CMK (cell line): ENCODE results near the gene SMIM15.
"Not testable (repeated sequence)": the region's sequence is repeated elsewhere in the genome, so short reads cannot be mapped to it uniquely, and the experiment has no call there.

Experiments
- DNase-seq: peaks from one replicate; pipeline ENCODE4 v3.0.0-alpha.2; 2010; ENCODE audit warnings: low read depth

Gene SMIM15, protein sequence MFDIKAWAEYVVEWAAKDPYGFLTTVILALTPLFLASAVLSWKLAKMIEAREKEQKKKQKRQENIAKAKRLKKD

DNA sequence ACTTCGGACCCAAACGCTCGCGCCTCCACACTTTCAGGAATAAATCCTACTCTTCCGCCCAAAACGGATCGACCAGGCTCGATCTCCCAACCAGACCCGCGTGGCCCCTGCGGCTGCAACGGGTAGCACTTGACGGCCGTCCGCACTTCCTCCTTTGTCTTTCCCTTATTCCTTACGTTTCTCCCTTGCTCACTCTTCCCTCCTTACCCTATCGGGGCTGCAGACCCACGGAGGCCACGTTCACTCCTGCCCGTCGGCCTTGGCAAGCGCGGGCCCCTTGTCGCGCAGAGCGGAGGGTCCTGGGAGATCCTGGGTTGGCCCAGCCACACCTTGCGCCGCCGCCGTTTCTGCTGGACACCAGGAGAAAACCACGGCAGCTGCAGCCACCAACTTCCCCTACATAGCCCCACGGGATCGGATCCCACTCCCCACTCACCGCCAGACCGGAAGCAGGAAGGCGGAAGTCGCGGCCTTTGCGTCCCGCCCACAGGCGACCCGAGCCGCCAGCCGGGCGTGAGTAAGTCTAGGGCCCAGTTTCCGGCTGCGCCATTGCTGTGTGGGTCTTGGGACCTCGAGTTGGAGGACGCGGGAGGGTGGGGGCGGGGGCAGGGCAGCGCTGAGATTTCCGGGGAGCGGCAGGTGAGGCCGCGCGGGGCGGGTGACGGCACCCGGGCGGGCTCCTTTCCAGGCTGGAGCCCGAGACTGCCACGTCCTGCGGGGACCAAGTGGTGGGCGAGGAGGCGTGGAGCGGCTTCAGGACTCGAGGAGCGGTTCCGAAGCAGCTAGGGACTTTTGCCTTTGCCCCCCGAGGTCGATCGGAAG is at the start of gene SMIM15:
Gene SMIM15 (minus strand): TSS at position 459 of the 822 bp plus-strand sequence. CDS start 2,297 bp downstream, outside the sequence.
- peak; percentile 79 for DNase-seq

DNA sequence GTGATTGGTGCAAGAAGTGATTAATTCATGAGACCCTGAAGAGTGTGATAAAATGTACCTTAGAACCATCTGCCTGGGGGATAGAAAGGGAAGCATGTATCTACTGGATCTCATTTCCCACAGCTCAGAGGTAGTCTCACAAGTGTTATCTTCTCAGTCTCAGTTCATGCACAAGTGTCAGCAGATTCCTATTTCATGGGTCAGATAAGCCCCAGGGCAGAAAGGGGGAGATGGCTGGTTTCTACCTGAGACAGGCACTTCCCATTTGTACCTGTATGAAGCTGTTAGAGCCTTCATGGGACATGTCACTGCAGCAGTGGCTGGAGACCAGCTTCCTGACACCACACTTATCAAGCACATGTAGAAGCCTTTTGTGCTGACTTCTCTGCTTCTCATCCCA is 45.6 kb upstream of the SMIM15 start:
- DNase-seq: no peak

- no peak for DNase-seq
Measured at GRCh38 chr5:61205013-61205412, 42.7 kb upstream of the SMIM15 start.

DNA sequence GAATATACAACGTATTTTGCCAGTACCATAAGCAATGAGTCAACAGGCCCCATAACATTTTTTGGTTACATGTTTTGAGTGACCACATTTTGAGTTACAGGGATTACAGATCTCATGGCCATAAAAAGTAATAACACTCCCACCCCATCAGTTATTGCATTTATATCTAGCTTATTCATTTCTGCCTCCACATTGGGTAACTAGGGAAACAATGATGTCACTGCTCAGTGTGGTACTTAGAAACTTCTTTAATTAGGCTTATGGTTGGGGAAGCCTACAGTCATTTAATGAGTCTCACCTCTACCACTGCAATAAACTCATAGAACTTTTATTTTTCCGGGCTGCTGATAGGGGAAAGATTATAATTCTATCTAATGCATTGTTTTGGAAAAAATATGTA is 39.9 kb upstream of the SMIM15 start:
- DNase-seq: no peak

GRCh38 chr5:61200582-61201155 is 38.4 kb upstream of the SMIM15 start:
- no peak for DNase-seq

- DNase-seq: no peak
Measured at GRCh38 chr5:61198606-61199005, 36.3 kb upstream of the SMIM15 start.

- not testable (repeated sequence) for DNase-seq
Measured at GRCh38 chr5:61187826-61188225, 25.6 kb upstream of the SMIM15 start.

DNA sequence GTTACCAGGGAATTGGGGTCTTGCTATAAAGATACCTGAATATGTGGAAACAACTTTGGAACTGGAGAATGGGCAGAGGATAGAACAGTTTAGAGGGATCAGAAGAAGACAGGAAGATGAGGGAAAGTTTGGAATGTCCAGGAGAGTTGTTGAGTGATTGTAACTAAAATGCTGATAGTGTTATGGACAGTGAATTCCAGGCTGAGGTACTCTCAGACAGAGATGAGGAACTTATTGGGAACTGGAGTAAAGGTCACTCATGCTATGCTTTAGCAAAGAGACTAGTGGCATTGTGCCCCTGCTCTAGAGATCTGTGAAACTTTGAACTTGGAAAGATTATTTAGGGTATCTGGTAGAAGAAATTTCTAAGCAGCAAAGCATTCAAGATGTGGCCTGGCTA is 25.1 kb upstream of the SMIM15 start:
- DNase-seq: not testable (repeated sequence)

GRCh38 chr5:61186634-61187033 is 24.4 kb upstream of the SMIM15 start:
- no peak for DNase-seq

DNA sequence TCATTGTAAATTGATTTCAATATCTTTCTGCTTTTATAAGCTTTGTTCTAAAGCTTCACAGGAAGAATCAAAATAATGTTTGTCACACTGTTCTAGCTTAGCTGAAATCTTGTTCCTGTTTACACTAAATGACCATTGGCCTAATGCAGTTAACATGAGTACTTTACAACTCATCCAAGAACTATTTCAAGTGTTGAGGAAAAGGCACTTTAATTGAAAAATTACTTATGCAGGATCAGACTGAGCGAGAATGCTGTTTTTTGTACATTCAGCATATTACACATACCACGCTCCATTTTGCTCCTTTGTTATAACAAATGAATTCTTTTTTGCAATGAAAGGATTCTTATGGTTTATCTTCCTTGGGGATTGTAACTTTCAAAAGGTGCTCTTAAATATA is 22.4 kb upstream of the SMIM15 start:
- DNase-seq: no peak

DNA sequence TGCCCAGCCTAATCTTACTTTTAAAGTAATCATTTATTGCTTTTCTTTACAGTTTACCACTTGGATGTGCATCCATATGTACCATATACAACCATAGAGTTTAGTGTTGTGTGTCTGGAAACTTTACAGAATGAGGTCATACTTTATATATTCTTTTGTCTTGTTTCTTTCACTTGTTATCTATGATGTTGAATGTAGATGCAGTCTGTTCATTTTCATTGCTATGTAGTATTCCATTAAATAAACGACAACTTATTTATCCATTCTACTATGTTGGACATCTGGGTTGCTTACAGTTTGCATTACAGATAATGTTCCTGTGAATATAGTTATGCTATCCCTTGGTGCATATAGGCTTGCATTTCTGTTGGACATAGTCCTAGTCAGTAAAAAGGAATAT is 21.3 kb upstream of the SMIM15 start:
- no peak for DNase-seq

DNA sequence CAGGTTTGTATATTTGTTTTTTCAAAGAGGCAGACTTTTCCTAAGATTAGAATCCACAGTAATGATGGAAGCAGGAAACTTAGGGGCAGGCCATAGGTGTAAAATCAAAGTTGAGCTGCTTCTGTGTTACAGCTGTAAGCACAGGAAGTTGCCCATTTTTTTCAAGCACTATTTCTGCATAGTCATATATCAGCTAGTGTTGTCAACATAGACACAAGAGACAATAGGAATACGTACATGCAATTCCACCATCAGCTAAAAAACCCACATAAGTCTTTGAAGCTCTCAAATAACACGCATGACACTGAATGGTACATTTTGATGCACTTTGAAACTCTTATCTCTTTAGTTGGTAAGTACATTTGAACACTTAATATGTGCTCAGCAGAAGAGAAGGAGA is 20.2 kb upstream of the SMIM15 start:
- DNase-seq: no peak

GRCh38 chr5:61180886-61181285 is 18.6 kb upstream of the SMIM15 start:
- no peak for DNase-seq

- DNase-seq: no peak
Measured at GRCh38 chr5:61178702-61179101, 16.4 kb upstream of the SMIM15 start.

- DNase-seq: no peak
Measured at GRCh38 chr5:61177716-61178115, 15.4 kb upstream of the SMIM15 start.

DNA sequence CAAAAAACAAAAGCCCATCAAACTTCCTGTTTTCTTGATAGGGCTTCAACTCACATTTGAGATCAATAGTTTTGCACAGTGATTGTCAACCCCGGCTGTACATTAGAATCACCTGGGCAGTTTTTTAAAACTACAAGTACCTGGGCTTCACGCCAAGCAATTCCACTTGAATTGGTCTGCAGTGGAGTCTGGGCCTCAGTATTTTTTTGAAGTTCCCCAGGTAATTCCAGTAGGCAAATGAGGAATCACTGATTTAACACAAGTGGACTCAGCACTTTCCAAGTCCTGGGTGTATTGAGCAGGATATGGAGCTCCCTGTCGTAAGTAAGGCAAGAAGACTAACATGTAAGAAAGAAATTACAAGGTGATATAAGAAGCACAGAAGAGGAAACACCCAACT is 14.8 kb upstream of the SMIM15 start:
- DNase-seq: no peak

DNA sequence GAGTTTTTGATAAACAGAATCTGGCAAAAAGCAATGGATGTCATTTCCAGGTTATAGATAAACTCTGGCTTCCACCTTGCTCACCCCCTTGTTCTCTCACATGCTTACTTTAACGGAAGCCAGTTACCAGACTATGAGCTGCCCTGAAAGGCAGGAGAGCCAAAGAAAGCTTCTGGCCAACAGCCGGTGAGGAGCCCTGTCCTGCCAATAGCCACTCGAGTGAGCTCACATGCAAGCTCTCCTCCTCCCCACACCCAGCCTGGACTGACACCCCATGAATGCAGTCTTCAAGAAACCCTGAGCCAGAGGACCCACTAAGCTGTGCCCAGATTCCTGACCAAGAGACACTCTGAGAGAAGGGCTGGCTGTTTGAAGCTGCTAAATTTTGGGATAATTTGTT is 14.4 kb upstream of the SMIM15 start:
- DNase-seq: no peak

DNA sequence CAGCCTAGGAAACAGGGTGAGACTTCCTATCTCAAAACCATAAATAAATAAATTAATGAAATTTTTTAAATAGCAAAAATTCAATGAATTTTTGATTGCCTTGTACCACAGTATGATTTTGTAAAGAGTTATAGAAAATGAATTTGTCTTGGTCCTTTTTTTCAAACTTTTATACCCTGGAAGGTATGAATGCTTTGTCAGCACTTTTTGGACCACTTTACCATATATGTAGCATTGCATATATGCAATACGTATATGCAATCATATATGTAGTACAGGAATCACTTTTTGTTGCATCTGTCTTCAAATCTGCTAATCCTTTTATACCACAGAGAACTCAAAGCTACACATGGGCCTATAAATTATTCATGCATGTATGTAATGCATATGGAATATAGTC is 9.2 kb upstream of the SMIM15 start:
- no peak for DNase-seq

DNA sequence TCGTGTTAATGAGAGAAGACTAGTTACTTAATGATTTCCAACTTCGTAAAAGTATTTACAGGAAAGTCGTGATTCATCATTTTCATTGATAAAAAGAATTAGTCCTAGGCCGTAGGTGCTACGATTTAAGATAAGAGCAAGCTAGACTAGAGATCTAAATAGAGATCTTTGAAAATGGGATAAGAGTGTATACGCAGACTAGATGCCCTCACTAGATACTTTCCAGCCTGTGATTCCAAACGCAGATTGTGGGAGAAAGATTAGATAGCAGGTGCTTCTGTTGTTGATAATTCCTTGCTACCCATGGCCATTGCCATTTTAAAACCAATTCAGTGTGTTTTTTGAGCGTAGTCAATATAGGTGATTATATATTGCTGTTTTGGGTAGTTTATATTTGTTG is 6.7 kb upstream of the SMIM15 start:
- DNase-seq: no peak

DNA sequence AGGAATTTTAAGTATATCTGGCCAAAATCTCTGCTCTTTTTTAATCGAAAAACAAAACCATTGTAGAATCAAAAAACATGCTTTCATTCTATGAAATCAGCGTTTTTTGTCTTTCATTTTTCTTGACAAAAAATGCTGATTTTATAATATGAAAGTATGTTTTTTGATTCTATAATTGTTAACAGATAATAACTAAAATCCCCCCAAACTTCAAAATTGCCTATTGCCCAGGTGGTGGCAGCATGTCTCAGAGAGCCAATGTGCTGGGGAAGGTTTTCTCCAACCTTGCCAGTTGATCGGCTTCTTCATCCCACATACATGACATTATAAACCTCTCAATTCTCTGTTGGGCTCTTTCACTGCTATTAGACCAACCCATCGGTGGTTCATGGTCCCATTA is 5.1 kb upstream of the SMIM15 start:
- no peak for DNase-seq

- DNase-seq: no peak
Measured at GRCh38 chr5:61163905-61164304, 1.6 kb upstream of the SMIM15 start.

DNA sequence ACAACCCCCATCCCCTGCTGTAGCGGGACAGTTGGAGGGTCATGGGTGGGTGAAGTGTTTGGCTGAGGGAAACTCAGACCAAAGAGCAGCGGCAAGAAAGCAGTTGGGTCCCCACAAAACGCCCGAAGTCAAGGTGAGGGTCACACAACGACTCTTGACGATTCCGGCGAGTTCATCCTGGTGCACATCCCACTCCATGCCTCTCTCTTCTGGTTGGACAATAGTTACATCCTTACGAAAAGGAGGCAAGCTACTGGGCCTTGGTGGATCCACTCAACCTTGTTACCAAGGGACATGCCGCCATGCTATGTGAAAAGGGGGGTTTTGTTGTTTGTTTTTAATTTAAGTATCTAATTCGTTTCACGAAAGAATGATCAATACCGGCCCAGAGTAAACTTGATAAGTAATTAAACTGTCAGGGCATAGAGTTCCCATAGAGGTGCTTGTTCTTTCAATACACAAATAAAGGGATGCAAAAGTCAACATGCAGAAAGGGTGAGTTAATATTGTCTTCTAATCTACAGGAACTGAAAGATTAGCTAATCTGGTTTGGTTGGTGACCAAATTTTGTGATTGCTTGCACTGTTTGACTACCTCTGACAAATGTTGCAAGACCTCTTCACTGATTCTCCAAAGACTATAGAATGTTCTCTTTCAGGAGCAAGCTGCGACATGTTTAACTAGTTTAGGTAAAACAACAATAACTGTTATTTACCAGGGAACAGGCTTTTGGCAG is 732 bp upstream of the SMIM15 start:
- no peak for DNase-seq

DNA sequence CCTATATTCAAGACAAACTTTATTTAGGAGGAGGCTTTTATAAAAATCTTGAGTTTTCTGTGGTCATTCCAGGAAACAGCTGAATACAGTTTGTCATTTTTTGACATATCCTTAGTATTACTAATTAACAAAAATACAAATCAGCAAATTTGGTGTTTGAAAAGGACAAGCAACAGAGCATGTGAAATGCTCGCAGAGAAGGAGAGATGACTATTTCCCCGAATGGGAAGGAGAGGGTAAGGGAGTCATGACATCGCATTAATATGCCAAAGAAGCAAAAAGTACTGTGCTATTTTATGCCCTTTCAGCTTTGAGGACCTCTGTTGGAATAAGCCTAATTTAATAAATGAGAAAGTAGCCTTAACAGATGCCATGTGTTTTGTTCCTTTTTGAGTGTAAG is 1.8 kb downstream of the SMIM15 start:
- no peak for DNase-seq
